Transverse colon (tissue), 3 donors: Measurements from ENCODE around the gene STRBP.

Source experiments
- EP300 ChIP-seq: sonication (generic); formaldehyde crosslinking; IDR thresholded peaks from one replicate; pipeline ENCODE4 v1.6.1; 2017; ENCODE audit warnings: antibody characterized with exemption, low read depth
- TF ChIP-seq, protein P1 (sequence below), 5 experiments: fragments of 200-600 bp in 3 of 5; fragments of 450-650 bp in 2 of 5; sonication (generic) in 3 of 5; IDR thresholded peaks; 1 replicate in 2 of 5; 2 replicates in 3 of 5; pipeline ENCODE4 v1.5.1; 2016 to 2017; ENCODE audit warnings: antibody characterized with exemption in 5 of 5, inconsistent platforms in 3 of 5, mild to moderate bottlenecking in 2 of 5, moderate library complexity in 1 of 5

DNA sequence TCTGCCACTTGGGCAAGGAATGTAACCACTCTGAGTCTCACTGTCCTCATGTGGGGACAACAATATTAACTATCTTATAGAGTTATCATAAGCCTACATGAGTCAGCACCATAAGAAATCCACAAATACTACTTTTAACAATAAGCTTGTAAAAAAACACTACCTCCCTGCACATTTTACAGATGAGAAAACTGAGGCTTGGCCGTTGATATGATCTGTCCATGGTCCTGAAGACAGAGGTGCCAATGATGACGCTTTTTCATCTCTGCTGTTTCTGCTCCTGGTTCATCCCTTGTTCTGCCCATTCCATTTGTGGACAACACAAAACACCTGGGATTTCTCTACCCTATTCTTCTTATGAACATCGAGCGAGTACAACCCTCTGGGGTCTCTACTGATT is 23.4 kb upstream of the STRBP start:
- TF ChIP-seq, protein P1, sequence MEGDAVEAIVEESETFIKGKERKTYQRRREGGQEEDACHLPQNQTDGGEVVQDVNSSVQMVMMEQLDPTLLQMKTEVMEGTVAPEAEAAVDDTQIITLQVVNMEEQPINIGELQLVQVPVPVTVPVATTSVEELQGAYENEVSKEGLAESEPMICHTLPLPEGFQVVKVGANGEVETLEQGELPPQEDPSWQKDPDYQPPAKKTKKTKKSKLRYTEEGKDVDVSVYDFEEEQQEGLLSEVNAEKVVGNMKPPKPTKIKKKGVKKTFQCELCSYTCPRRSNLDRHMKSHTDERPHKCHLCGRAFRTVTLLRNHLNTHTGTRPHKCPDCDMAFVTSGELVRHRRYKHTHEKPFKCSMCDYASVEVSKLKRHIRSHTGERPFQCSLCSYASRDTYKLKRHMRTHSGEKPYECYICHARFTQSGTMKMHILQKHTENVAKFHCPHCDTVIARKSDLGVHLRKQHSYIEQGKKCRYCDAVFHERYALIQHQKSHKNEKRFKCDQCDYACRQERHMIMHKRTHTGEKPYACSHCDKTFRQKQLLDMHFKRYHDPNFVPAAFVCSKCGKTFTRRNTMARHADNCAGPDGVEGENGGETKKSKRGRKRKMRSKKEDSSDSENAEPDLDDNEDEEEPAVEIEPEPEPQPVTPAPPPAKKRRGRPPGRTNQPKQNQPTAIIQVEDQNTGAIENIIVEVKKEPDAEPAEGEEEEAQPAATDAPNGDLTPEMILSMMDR (IDR thresholded peaks at IDR 0.05): no peak
- no peak for TF ChIP-seq EP300
